ENCODE measurements around the gene TIAM2. TPM values are rescaled to one million over a fixed set of nuclear protein-coding genes. Genes with fewer than 3 reads are reported as not detected.
A peak's percentile ranks its signal among the peaks of the same experiment; 100 is the strongest.

Gene TIAM2
- total RNA-seq, 2 experiments from 2014 or later, result 4.4 to 5.3 TPM

- ChIA-PET CTCF (no interaction called here), POLR2A (interaction anchor here (0.6 kb wide), 1 partner anchor 654 kb away, joined by 3 read pairs; no protein-coding TSS in a partner anchor)
- intact Hi-C loops (cut with DNase I, micrococcal nuclease), result no loop called here
- Mint-ChIP-seq H3K27ac (peak overlapping the region; percentile 77), H3K4me3 (peak overlapping the region; percentile 89), H3K4me1 (ENCODE audit: low read depth) (peaks cover 23% of the 10 kb centered on the region), H3K9me3 (no peaks in the 10 kb centered on the region), H3K27me3 (no peaks in the 10 kb centered on the region), H3K36me3 (ENCODE audit: low read depth) (no peaks in the 10 kb centered on the region)
- Histone ChIP-seq H3K36me3 (ENCODE audit: insufficient read depth, low read length) (no peaks in the 10 kb centered on the region), H3K27me3 (ENCODE audit: control insufficient read depth in 1 of 2, insufficient read depth in 2 of 2, low read length in 2 of 2) (no peaks in the 10 kb centered on the region), H3K27ac (ENCODE audit: low read depth in 1 of 2, low read length in 2 of 2) (no peak overlapping the region), H3K4me1 (ENCODE audit: insufficient read depth, low read length) (peaks cover 13% of the 10 kb centered on the region), H3K9me3 (ENCODE audit: control insufficient read depth in 1 of 2, insufficient read depth in 1 of 2, low read length in 2 of 2) (peaks cover 0 to 3% of the 10 kb centered on the region in 2 experiments), H3K4me3 (ENCODE audit: low read length) (peak overlapping the region; percentile 13)
- ATAC-seq (ENCODE audit: poor library complexity) (no peak), DNase-seq (no peak)
- no peak for TF ChIP-seq CTCF (IDR thresholded peaks at IDR 0.05)
Measured at GRCh38 chr6:155143578-155144106, 148.5 kb downstream of the TIAM2 start.

GRCh38 chr6:155146205-155146604, 151.1 kb downstream of the TIAM2 start:
- Mint-ChIP-seq H3K27ac (no peak overlapping the region), H3K4me3 (no peak overlapping the region), H3K4me1 (ENCODE audit: low read depth) (peaks cover 23% of the 10 kb centered on the region), H3K36me3 (ENCODE audit: low read depth) (no peaks in the 10 kb centered on the region), H3K9me3 (no peaks in the 10 kb centered on the region), H3K27me3 (no peaks in the 10 kb centered on the region)
- Histone ChIP-seq H3K27ac (ENCODE audit: low read depth in 1 of 2, low read length in 2 of 2) (no peak overlapping the region), H3K27me3 (ENCODE audit: control insufficient read depth in 1 of 2, insufficient read depth in 2 of 2, low read length in 2 of 2) (no peaks in the 10 kb centered on the region), H3K36me3 (ENCODE audit: insufficient read depth, low read length) (no peaks in the 10 kb centered on the region), H3K4me1 (ENCODE audit: insufficient read depth, low read length) (peaks cover 13% of the 10 kb centered on the region), H3K9me3 (ENCODE audit: control insufficient read depth in 1 of 2, insufficient read depth in 1 of 2, low read length in 2 of 2) (peaks cover 0 to 3% of the 10 kb centered on the region in 2 experiments), H3K4me3 (ENCODE audit: low read length) (no peak overlapping the region)
- CTCF ChIA-PET, result no interaction called here
- no peak for DNase-seq
- POLR2A ChIA-PET, result no interaction called here
- no peak for TF ChIP-seq CTCF (IDR thresholded peaks at IDR 0.05)
- ATAC-seq (ENCODE audit: poor library complexity), result no peak
- intact Hi-C loops (cut with DNase I, micrococcal nuclease), result no loop called here

GRCh38 chr6:155147958-155148663, 153.0 kb downstream of the TIAM2 start:
- Histone ChIP-seq H3K4me3 (ENCODE audit: low read length) (no peak overlapping the region), H3K4me1 (ENCODE audit: insufficient read depth, low read length) (peaks cover 8% of the 10 kb centered on the region), H3K27me3 (ENCODE audit: control insufficient read depth in 1 of 2, insufficient read depth in 2 of 2, low read length in 2 of 2) (no peaks in the 10 kb centered on the region), H3K27ac (ENCODE audit: low read depth in 1 of 2, low read length in 2 of 2) (no peak overlapping the region), H3K36me3 (ENCODE audit: insufficient read depth, low read length) (no peaks in the 10 kb centered on the region), H3K9me3 (ENCODE audit: control insufficient read depth in 1 of 2, insufficient read depth in 1 of 2, low read length in 2 of 2) (no peaks in the 10 kb centered on the region)
- H3K27ac Mint-ChIP-seq, result no peak overlapping the region
- no peaks in the 10 kb centered on the region for H3K27me3 Mint-ChIP-seq
- H3K9me3 Mint-ChIP-seq, result no peaks in the 10 kb centered on the region
- H3K4me1 Mint-ChIP-seq (ENCODE audit: low read depth), result peaks cover 12% of the 10 kb centered on the region
- H3K4me3 Mint-ChIP-seq, result no peak overlapping the region
- CTCF ChIA-PET, result no interaction called here
- no peak for TF ChIP-seq CTCF (IDR thresholded peaks at IDR 0.05)
- POLR2A ChIA-PET, result no interaction called here
- no peaks in the 10 kb centered on the region for H3K36me3 Mint-ChIP-seq (ENCODE audit: low read depth)
- no peak for ATAC-seq (ENCODE audit: poor library complexity)
- no peak for DNase-seq
- intact Hi-C loops (cut with DNase I, micrococcal nuclease), result no loop called here

Data from CD4-positive, alpha-beta T cell (primary cell).